GM12892 (cell line): ENCODE measurements around the gene STRA6.

Source experiments
- POLR2A ChIP-seq: IDR thresholded peaks from 2 replicates; pipeline ENCODE4 v1.6.1; 2011; ENCODE audit warnings: low read depth, low read length, control low read depth
- POLR2AphosphoS5 ChIP-seq: IDR thresholded peaks from 2 replicates; pipeline ENCODE4 v1.6.1; 2011; ENCODE audit warnings: low read depth, low read length, control low read depth
- TAF1 ChIP-seq: IDR thresholded peaks from 2 replicates; pipeline ENCODE4 v1.6.1; 2011; ENCODE audit warnings: low read depth, mild to moderate bottlenecking, control low read depth, low read length, borderline replicate concordance

GRCh38 chr15:74251131-74251811, 48.7 kb upstream of the STRA6 start:
- TF ChIP-seq POLR2AphosphoS5 (no peak), POLR2A (no peak), TAF1 (no peak)
